Esophagus squamous epithelium (tissue), 5 donors: ENCODE data around the gene TWIST1. TPM values are rescaled to one million over a fixed set of nuclear protein-coding genes. Genes with fewer than 3 reads are reported as not detected.

Experiments used
- DNase-seq: peaks from one replicate; lab custom pipeline; 2025; lab: John Stamatoyannopoulos, UW
- H3K27ac ChIP-seq, 4 donors: fragments of 200-600 bp; sonication (generic); one replicate each; pipeline ENCODE4 v1.5.1; 2016 to 2019; ENCODE audit warnings: mild to moderate bottlenecking in 1 of 4
- H3K27me3 ChIP-seq, 4 donors: fragments of 200-600 bp; sonication (generic); 1 replicate in 3 of 4; 2 replicates in 1 of 4; pipeline versions ENCODE4 v1.5.1 to v1.6.0; 2017 to 2021; ENCODE audit warnings: antibody characterized with exemption in 1 of 4
- H3K36me3 ChIP-seq, 3 donors: fragments of 200-600 bp; sonication (generic); one replicate each; pipeline ENCODE4 v1.5.1; 2016 to 2019
- H3K4me1 ChIP-seq, 3 donors: fragments of 200-600 bp; sonication (generic); one replicate each; pipeline ENCODE4 v1.5.1; 2017 to 2019
- H3K4me3 ChIP-seq, 4 donors: fragments of 200-600 bp; sonication (generic); 1 replicate in 3 of 4; 2 replicates in 1 of 4; pipeline ENCODE4 v1.5.1; 2016 to 2019; ENCODE audit warnings: mild to moderate bottlenecking in 2 of 4, moderate library complexity in 1 of 4
- H3K9me3 ChIP-seq, 3 donors: fragments of 200-600 bp; sonication (generic); one replicate each; pipeline ENCODE4 v1.5.1; 2016 to 2019
- POLR2A ChIP-seq, 4 donors: fragments of 450-650 bp; IDR thresholded peaks; one replicate each; pipeline ENCODE4 v1.6.1; 2017; ENCODE audit warnings: antibody characterized with exemption in 4 of 4, mild to moderate bottlenecking in 4 of 4, moderate library complexity in 3 of 4
- WGBS, 2 donors: methylation state at CpG; one replicate each; pipeline ENCODE4 v1.1.5; 2018; 5-methylcytosine and 5-hydroxymethylcytosine counted together
- intact Hi-C: fragments of 100-400 bp; cut with DNase I; formaldehyde crosslinking; loops from one replicate; pipeline ENCODE4 v1.15.0; 2022
- total RNA-seq, 4 donors: library from RNA; depleted of rRNA; stranded (reverse); fragments of >200 nt; gene quantifications; one replicate each; pipeline ENCODE4 v1.1.0, GENCODE V29; 2016
- TF ChIP-seq, protein P1 (sequence below), 6 experiments: fragments of 450-650 bp in 4 of 6; fragments of 200-600 bp in 2 of 6; sonication (generic) in 2 of 6; IDR thresholded peaks; one replicate each; pipeline ENCODE4 v1.5.1; 2016 to 2019; ENCODE audit warnings: antibody characterized with exemption in 6 of 6, mild to moderate bottlenecking in 4 of 6, moderate library complexity in 4 of 6
- donor health status: DM: yes; HTN: yes; CAD: no.

The TWIST1 gene
- total RNA-seq, 4 donors from 2014 or later = 2.5 to 20.0 (median 8.0) TPM; not detected in 1

GRCh38 chr7:19097165-19098055 is 20.0 kb downstream of the TWIST1 start:
- TF ChIP-seq, protein P1, sequence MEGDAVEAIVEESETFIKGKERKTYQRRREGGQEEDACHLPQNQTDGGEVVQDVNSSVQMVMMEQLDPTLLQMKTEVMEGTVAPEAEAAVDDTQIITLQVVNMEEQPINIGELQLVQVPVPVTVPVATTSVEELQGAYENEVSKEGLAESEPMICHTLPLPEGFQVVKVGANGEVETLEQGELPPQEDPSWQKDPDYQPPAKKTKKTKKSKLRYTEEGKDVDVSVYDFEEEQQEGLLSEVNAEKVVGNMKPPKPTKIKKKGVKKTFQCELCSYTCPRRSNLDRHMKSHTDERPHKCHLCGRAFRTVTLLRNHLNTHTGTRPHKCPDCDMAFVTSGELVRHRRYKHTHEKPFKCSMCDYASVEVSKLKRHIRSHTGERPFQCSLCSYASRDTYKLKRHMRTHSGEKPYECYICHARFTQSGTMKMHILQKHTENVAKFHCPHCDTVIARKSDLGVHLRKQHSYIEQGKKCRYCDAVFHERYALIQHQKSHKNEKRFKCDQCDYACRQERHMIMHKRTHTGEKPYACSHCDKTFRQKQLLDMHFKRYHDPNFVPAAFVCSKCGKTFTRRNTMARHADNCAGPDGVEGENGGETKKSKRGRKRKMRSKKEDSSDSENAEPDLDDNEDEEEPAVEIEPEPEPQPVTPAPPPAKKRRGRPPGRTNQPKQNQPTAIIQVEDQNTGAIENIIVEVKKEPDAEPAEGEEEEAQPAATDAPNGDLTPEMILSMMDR (IDR thresholded peaks at IDR 0.05) = no peak
- no peak for TF ChIP-seq POLR2A (IDR thresholded peaks at IDR 0.05)
- peak overlapping the region in 1 of 4 donors; percentile 15 for H3K27ac ChIP-seq
- WGBS, 2 donors = 67 to 73% methylated on average over 9 of the region's 9 CpGs
- intact Hi-C loops = no loop called here
- no peak for DNase-seq
- H3K27me3 ChIP-seq = peaks cover 0 to 18% (median 0%) of the 10 kb centered on the region in 4 donors
- no peaks in the 10 kb centered on the region for H3K36me3 ChIP-seq
- H3K9me3 ChIP-seq = no peaks in the 10 kb centered on the region
- no peak overlapping the region for H3K4me3 ChIP-seq
- H3K4me1 ChIP-seq = no peaks in the 10 kb centered on the region

DNA sequence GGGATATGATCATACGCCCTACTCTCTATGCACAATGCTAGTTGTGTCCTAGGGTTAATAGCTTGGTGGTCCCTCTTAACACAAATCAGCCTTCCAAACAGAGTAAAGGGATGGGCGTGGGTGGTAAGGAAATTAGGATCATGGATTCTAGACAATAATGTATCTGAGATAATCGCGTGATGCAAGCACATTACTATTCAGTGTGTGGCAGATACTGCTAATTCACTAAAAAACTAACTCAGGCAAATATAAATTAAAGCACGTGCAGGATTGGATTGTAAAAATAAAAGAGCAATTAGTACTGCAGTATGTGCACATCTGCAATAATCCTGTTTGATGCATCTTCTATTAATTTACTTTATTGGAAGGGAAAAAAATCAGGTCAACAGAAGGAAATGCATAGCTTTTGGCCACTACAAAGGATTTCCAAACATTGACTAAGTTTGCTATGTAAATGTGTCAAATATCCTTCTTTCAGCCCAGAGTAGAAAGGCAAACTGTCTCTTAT is 22.0 kb downstream of the TWIST1 start:
- Histone ChIP-seq H3K27ac (no peak overlapping the region), H3K27me3 (peaks cover 0 to 3% (median 0%) of the 10 kb centered on the region in 4 donors), H3K36me3 (no peaks in the 10 kb centered on the region), H3K4me3 (no peak overlapping the region), H3K9me3 (no peaks in the 10 kb centered on the region), H3K4me1 (no peaks in the 10 kb centered on the region)
- WGBS, 2 donors = 55 to 69% methylated on average over 5 of the region's 5 CpGs
- intact Hi-C loops = no loop called here
- no peak for DNase-seq
- TF ChIP-seq, protein P1 (IDR thresholded peaks at IDR 0.05) = no peak
- TF ChIP-seq POLR2A (IDR thresholded peaks at IDR 0.05) = no peak

DNA sequence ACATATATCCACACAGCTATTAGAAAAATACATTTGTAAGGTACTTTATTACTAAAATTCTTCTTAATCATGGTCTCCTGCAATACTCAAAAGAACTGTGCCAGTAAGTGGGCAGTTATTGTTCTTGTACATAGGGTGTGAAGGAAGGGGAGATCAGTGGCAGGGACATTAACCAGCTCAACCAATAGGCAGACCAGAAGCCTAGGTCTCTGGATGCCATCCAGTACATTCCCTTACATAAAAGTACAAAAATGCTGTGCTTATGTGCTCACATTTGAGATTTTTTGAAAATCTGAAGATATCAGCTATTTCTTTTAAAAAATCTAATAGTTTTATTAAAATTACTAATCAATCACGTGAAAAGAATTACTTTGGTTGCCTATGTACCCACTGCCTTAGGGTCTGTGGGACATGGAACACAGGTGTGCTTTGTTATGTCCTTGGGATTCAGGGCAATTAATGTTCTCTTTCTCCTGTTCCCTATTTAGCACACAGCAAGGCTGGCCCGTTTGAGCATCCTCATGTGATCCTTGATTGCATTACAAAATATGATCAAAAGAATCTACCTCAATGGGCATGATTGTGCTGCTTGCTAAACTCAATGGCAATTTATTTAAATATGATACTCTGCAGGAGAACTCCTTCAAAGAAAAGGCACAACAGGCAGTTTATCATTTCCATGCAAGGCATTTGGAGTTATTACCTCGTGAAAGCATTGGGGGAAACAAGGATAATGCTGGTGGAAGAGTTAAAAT is 22.7 kb downstream of the TWIST1 start:
- Histone ChIP-seq H3K4me1 (no peaks in the 10 kb centered on the region), H3K4me3 (no peak overlapping the region), H3K27ac (no peak overlapping the region), H3K27me3 (peaks cover 0 to 3% (median 0%) of the 10 kb centered on the region in 4 donors), H3K9me3 (no peaks in the 10 kb centered on the region), H3K36me3 (no peaks in the 10 kb centered on the region)
- intact Hi-C loops = no loop called here
- 49 to 60% methylated on average over 3 of the region's 3 CpGs for WGBS, 2 donors
- TF ChIP-seq, protein P1 (IDR thresholded peaks at IDR 0.05) = no peak
- TF ChIP-seq POLR2A (IDR thresholded peaks at IDR 0.05) = no peak
- DNase-seq = no peak

DNA sequence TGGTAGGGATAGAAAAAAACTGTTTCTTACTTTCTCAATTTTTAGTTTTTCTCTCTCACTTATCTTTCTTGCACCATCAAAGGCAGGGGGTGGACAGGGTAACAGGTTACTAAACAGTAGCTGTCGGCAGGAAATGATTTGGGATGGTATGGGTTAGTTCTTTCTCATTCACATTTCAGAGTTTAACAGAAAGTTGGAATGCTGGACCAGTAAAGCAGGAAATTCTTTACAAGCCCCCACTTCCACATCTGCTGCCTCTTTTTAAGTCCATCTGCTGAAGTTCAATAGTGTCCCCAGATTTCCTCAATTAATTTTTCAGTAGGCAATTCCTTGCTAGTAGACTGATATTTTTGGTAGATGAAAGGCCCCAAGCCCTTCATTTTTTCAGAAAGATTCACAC is 23.3 kb downstream of the TWIST1 start:
- Histone ChIP-seq H3K4me3 (no peak overlapping the region), H3K27me3 (peaks cover 0 to 3% (median 0%) of the 10 kb centered on the region in 4 donors), H3K9me3 (no peaks in the 10 kb centered on the region), H3K36me3 (no peaks in the 10 kb centered on the region), H3K4me1 (no peaks in the 10 kb centered on the region), H3K27ac (no peak overlapping the region)
- intact Hi-C loops = no loop called here
- no peak for DNase-seq
- TF ChIP-seq POLR2A (IDR thresholded peaks at IDR 0.05) = no peak
- TF ChIP-seq, protein P1 (IDR thresholded peaks at IDR 0.05) = no peak
- 77 to 87% methylated on average over 1 of the region's 1 CpG for WGBS, 2 donors
